Neural progenitor cell (in vitro differentiated cells): ENCODE data around the gene NPFF.

Experiments
- EZH2 ChIP-seq: fragments of 200-600 bp; sonication (generic); IDR thresholded peaks from 2 replicates; pipeline ENCODE4 v1.6.1; 2017; ENCODE audit warnings: antibody characterized with exemption, mild to moderate bottlenecking, moderate library complexity
- EZH2phosphoT487 ChIP-seq: fragments of 200-600 bp; sonication (generic); IDR thresholded peaks from 2 replicates; pipeline ENCODE4 v1.6.1; 2017; ENCODE audit warnings: antibody characterized with exemption
- TF ChIP-seq, protein P1 (sequence below): fragments of 200-600 bp; sonication (generic); IDR thresholded peaks from 2 replicates; pipeline ENCODE4 v1.5.1; 2017; ENCODE audit warnings: antibody characterized with exemption, mild to moderate bottlenecking

- TF ChIP-seq, protein P1, sequence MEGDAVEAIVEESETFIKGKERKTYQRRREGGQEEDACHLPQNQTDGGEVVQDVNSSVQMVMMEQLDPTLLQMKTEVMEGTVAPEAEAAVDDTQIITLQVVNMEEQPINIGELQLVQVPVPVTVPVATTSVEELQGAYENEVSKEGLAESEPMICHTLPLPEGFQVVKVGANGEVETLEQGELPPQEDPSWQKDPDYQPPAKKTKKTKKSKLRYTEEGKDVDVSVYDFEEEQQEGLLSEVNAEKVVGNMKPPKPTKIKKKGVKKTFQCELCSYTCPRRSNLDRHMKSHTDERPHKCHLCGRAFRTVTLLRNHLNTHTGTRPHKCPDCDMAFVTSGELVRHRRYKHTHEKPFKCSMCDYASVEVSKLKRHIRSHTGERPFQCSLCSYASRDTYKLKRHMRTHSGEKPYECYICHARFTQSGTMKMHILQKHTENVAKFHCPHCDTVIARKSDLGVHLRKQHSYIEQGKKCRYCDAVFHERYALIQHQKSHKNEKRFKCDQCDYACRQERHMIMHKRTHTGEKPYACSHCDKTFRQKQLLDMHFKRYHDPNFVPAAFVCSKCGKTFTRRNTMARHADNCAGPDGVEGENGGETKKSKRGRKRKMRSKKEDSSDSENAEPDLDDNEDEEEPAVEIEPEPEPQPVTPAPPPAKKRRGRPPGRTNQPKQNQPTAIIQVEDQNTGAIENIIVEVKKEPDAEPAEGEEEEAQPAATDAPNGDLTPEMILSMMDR: no peak
- no peak for TF ChIP-seq EZH2
- TF ChIP-seq EZH2phosphoT487: no peak
These were observed 24.7 kb upstream of the NPFF start for GRCh38 chr12:53532021-53532420.
